ENCODE results near the gene EPB41L2. TPM values are rescaled to one million over a fixed set of nuclear protein-coding genes. Genes with fewer than 3 reads are reported as not detected.

Gene EPB41L2
- total RNA-seq, 1 experiment from 2014 or later, result 74.8 TPM

DNA sequence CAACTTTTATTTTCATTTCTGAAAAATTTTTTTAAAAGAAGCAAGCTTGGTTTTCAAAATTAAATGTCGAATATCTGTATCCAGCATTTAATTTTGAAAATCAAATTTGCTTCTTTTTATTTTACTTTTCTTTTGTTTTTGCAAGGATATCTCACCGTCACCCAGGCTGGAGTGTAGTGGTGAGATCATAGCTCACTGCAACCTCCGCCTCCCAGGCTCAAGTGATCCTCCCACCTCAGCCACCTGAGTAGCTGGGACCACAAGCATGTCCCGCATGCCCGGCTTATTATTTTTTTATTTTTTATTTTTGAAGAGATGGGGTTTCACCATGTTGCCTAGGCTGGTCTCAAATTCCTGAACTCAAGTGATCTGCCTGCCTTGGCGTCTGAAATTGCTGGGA, 17.0 kb upstream of the EPB41L2 start (continued):
- TF ChIP-seq EZH2phosphoT487 (IDR thresholded peaks at IDR 0.05; ENCODE audit: borderline replicate concordance), result no peak
- TF ChIP-seq SRF (IDR thresholded peaks at IDR 0.05; ENCODE audit: low read depth), result no peak
- TF ChIP-seq YY1 (IDR thresholded peaks at IDR 0.05; ENCODE audit: extremely low read depth, insufficient replicate concordance, low read depth, low read length), result no peak
- TF ChIP-seq CBX3 (IDR thresholded peaks at IDR 0.05; ENCODE audit: low read depth), result no peak
- no peak for TF ChIP-seq EGR1 (IDR thresholded peaks at IDR 0.05; ENCODE audit: low read depth)
- TF ChIP-seq, protein P1, sequence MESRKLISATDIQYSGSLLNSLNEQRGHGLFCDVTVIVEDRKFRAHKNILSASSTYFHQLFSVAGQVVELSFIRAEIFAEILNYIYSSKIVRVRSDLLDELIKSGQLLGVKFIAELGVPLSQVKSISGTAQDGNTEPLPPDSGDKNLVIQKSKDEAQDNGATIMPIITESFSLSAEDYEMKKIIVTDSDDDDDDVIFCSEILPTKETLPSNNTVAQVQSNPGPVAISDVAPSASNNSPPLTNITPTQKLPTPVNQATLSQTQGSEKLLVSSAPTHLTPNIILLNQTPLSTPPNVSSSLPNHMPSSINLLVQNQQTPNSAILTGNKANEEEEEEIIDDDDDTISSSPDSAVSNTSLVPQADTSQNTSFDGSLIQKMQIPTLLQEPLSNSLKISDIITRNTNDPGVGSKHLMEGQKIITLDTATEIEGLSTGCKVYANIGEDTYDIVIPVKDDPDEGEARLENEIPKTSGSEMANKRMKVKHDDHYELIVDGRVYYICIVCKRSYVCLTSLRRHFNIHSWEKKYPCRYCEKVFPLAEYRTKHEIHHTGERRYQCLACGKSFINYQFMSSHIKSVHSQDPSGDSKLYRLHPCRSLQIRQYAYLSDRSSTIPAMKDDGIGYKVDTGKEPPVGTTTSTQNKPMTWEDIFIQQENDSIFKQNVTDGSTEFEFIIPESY (IDR thresholded peaks at IDR 0.05; ENCODE audit: extremely low read depth, insufficient replicate concordance, low read length), result no peak
- no peak for TF ChIP-seq CEBPB (IDR thresholded peaks at IDR 0.05; ENCODE audit: low read depth)
- TF ChIP-seq ZFX (IDR thresholded peaks at IDR 0.05), result no peak

DNA sequence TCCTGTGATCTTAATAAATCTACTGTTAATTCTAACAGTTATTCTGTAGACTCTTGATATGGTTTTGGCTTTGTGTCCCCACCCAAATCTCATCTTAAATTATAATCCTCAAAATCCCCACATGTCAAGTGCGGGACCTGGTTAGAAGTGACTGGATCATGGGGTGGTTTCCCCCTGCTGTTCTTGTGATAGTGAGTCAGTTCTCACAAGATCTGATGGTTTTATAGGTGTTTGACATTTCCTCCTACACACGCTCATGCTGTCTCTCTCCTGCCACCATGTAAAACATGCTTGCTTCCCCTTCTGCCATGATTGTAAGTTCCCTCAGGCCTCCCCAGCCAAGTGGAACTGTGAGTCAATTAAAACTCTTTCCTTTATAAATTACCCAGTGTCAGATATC, 10.5 kb upstream of the EPB41L2 start:
- ChIA-PET POLR2A (no interaction called here), RAD21 (ENCODE audit: low non-redundant PET in 1 of 2, low total read pairs in 2 of 2, uncharacterized antibody in 2 of 2, unreplicated experiment in 2 of 2) (no interaction called here), CTCF (no interaction called here)
- no peaks in the 10 kb centered on the region for H3K36me3 ChIP-seq (ENCODE audit: control insufficient read depth in 1 of 2, insufficient read depth in 2 of 2, low read length in 2 of 2)
- no peak overlapping the region for H3K4me2 ChIP-seq (ENCODE audit: low read length)
- no peaks in the 10 kb centered on the region for H3K79me2 ChIP-seq (ENCODE audit: insufficient read depth, low read length)
- H3K27ac ChIP-seq (ENCODE audit: low read depth, low read length), result no peak overlapping the region
- intact Hi-C loops (cut with micrococcal nuclease), result no loop called here
- no peak overlapping the region for H3K9ac ChIP-seq (ENCODE audit: low read length)
- H3K9me3 ChIP-seq (ENCODE audit: control insufficient read depth in 1 of 2, insufficient read depth in 1 of 2, low read depth in 1 of 2, low read length in 2 of 2), result no peaks in the 10 kb centered on the region
- no peak overlapping the region for H2AFZ ChIP-seq (ENCODE audit: low read depth, low read length, poor library complexity, severe bottlenecking)
- DNase-seq (ENCODE audit: low read depth, low spot score) (no peak), ATAC-seq (no peak)
- H3K4me3 ChIP-seq (replicated peaks in 1 of 2; ENCODE audit: low read depth in 1 of 2, low read length in 2 of 2), result no peak overlapping the region
- no peaks in the 10 kb centered on the region for H4K20me1 ChIP-seq (ENCODE audit: insufficient read depth)
- H3K27me3 ChIP-seq (ENCODE audit: insufficient read depth, low read length), result no peaks in the 10 kb centered on the region
- H3K4me1 ChIP-seq (ENCODE audit: control insufficient read depth in 1 of 2, insufficient read depth in 2 of 2, low read length in 2 of 2), result no peaks in the 10 kb centered on the region
- no peaks in the 10 kb centered on the region for H3K9me2 ChIP-seq (ENCODE audit: insufficient read depth)
- BruUV-seq (replicated peaks), result no TSS peak
- no peak for TF ChIP-seq RAD21 (IDR thresholded peaks at IDR 0.05; ENCODE audit: low read depth)
- no peak for TF ChIP-seq SIN3A (IDR thresholded peaks at IDR 0.05; ENCODE audit: low read depth)
- TF ChIP-seq ZFX (IDR thresholded peaks at IDR 0.05), result no peak
- TF ChIP-seq, protein P1 (IDR thresholded peaks at IDR 0.05; ENCODE audit: extremely low read depth, insufficient replicate concordance, low read length), result no peak
- TF ChIP-seq POLR2A (IDR thresholded peaks at IDR 0.05; ENCODE audit: borderline replicate concordance, extremely low read depth, insufficient read depth, insufficient read length), result no peak
- TF ChIP-seq ZNF274 (IDR thresholded peaks at IDR 0.05; ENCODE audit: low read depth, low read length), result no peak
- no peak for TF ChIP-seq EZH2 (IDR thresholded peaks at IDR 0.05)
- TF ChIP-seq, protein P2, sequence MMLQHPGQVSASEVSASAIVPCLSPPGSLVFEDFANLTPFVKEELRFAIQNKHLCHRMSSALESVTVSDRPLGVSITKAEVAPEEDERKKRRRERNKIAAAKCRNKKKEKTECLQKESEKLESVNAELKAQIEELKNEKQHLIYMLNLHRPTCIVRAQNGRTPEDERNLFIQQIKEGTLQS (IDR thresholded peaks at IDR 0.05), result no peak
- TF ChIP-seq EZH2phosphoT487 (IDR thresholded peaks at IDR 0.05; ENCODE audit: borderline replicate concordance), result no peak
- no peak for TF ChIP-seq EGR1 (IDR thresholded peaks at IDR 0.05; ENCODE audit: low read depth)
- TF ChIP-seq, protein P3, sequence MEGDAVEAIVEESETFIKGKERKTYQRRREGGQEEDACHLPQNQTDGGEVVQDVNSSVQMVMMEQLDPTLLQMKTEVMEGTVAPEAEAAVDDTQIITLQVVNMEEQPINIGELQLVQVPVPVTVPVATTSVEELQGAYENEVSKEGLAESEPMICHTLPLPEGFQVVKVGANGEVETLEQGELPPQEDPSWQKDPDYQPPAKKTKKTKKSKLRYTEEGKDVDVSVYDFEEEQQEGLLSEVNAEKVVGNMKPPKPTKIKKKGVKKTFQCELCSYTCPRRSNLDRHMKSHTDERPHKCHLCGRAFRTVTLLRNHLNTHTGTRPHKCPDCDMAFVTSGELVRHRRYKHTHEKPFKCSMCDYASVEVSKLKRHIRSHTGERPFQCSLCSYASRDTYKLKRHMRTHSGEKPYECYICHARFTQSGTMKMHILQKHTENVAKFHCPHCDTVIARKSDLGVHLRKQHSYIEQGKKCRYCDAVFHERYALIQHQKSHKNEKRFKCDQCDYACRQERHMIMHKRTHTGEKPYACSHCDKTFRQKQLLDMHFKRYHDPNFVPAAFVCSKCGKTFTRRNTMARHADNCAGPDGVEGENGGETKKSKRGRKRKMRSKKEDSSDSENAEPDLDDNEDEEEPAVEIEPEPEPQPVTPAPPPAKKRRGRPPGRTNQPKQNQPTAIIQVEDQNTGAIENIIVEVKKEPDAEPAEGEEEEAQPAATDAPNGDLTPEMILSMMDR (IDR thresholded peaks at IDR 0.05 in 2 of 3, conservative IDR thresholded peaks at IDR 0.05 in 1 of 3; ENCODE audit: borderline replicate concordance in 1 of 3, insufficient read depth in 1 of 3, low read depth in 2 of 3, low read length in 2 of 3), result no peak
- no peak for TF ChIP-seq ELF1 (IDR thresholded peaks at IDR 0.05; ENCODE audit: borderline replicate concordance, low read depth)
- no peak for TF ChIP-seq TCF7L2 (IDR thresholded peaks at IDR 0.05; ENCODE audit: borderline replicate concordance, extremely low read depth, insufficient read depth, insufficient read length)
- no peak for TF ChIP-seq JUND (IDR thresholded peaks at IDR 0.05)
- TF ChIP-seq FOSL1 (IDR thresholded peaks at IDR 0.05; ENCODE audit: low read depth), result no peak
- TF ChIP-seq, protein P4, sequence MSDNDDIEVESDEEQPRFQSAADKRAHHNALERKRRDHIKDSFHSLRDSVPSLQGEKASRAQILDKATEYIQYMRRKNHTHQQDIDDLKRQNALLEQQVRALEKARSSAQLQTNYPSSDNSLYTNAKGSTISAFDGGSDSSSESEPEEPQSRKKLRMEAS (IDR thresholded peaks at IDR 0.05), result no peak
- TF ChIP-seq CBX3 (IDR thresholded peaks at IDR 0.05; ENCODE audit: low read depth), result no peak
- TF ChIP-seq SRF (IDR thresholded peaks at IDR 0.05; ENCODE audit: low read depth), result no peak
- no peak for TF ChIP-seq SP1 (IDR thresholded peaks at IDR 0.05; ENCODE audit: low read depth)
